Skin of body (tissue), 2 donors: Measurements from ENCODE around the gene TFCP2L1. TPM values are rescaled to one million over a fixed set of nuclear protein-coding genes. Genes with fewer than 3 reads are reported as not detected.
"Not testable (repeated sequence)": the region's sequence is repeated elsewhere in the genome, so short reads cannot be mapped to it uniquely, and the experiment has no call there.

Experiments
- DNase-seq: peaks from one replicate; lab custom pipeline; 2025; lab: John Stamatoyannopoulos, UW
- total RNA-seq: library from RNA; depleted of rRNA; stranded (reverse); fragments of >200 nt; gene quantifications from one replicate; pipeline ENCODE4 v1.2.3, GENCODE V29; 2014

The TFCP2L1 gene
- total RNA-seq, 1 donor from 2014 or later: 4.9 TPM

DNA sequence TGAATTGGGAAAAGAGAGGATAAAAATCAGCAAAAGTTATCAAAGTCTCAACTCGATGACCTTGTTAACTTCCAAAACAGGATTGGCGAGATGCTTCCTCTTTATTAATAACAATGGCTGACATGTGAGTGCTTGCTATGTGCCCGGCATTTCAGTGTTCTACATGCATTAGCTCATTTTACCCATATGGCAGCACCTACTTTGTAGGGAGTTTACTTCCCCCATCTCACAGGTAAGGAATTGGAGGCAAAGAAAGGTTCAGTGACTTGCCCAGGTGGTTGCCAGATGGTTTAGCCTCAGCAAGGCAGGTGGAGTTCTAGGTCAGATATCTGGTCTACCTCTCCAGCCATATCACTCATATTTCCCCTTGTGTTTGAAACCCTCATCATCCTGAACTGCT is 12.4 kb downstream of the TFCP2L1 start:
- DNase-seq: no peak

DNA sequence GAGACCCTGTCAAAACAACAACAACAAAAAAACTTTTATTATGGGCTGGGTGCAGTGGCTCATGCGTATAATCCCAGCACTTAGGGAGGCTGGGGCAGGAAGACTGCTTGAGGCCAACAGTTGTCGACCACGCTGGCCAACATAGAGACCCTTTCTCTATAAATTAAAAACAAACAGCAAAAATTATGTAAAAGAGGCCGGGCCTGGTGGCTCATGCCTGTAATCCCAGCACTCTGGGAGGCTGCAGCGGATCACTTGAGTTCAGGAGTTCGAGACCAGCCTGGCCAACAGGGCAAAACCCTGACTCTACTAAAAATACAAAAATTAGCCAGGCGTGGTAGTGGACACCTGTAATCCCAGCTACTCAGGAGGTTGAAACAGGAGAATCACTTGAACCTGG is 15.6 kb downstream of the TFCP2L1 start:
- not testable (repeated sequence) for DNase-seq

DNA sequence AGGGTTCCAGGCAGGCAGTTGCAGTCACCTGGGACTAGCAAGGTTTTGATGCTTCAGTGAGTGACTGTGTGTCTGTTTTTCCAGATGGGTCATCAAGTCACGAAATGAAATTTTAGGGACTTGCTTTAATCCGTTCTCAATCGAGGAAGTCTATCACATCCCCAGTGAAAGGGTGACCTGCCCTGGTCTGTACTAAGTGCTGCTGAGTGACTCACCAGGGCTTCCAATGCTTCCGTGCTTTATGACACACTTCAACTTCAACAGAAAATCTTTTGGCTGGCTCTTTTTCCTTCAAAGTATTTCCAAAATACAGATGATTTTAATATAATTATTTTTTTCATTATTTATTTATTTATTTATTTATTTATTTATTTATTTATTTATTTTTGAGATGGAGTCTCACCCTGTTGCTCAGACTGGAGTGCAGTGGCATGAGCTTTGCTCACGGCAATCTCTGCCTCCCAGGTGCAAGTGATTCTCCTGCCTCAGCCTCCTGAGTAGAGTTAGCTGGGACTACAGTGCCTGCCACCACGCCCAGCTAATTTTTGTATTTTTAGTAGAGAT is 18.4 kb downstream of the TFCP2L1 start:
- DNase-seq: no peak

DNA sequence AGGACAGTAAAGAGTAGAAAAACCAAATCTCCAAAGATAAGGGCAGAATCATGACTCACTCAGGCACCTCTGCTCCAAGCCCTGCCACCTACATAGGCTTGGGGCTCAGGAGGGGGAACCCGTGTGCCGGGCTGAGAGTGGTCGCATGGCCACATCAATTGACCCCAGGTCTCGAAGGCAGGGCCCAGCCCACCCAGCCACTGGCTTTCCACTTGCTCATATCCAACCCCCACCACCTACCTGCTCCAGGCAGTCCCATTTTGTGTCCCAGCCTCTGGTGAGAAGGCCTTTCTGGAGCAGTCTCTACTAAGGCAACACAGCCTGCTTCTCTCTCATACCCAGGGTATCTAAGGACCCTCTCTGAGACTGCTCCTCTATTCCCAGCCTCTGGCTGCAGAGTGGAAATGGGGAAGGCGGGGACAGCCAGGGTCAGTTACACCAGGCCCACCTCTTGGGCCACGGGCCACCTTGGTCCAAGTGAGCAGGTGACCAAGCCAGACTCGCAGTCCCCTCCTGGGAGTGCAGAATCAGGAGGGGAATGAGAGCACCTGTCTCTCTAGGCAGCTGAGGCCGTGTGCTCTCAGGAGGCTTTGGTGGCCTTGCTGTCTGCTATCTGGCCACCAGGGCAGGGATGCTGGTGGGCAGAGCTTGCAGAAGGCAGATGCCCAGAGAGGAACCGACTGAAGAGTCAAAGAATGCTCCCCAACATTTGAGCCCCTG is 20.8 kb downstream of the TFCP2L1 start:
- DNase-seq: no peak

DNA sequence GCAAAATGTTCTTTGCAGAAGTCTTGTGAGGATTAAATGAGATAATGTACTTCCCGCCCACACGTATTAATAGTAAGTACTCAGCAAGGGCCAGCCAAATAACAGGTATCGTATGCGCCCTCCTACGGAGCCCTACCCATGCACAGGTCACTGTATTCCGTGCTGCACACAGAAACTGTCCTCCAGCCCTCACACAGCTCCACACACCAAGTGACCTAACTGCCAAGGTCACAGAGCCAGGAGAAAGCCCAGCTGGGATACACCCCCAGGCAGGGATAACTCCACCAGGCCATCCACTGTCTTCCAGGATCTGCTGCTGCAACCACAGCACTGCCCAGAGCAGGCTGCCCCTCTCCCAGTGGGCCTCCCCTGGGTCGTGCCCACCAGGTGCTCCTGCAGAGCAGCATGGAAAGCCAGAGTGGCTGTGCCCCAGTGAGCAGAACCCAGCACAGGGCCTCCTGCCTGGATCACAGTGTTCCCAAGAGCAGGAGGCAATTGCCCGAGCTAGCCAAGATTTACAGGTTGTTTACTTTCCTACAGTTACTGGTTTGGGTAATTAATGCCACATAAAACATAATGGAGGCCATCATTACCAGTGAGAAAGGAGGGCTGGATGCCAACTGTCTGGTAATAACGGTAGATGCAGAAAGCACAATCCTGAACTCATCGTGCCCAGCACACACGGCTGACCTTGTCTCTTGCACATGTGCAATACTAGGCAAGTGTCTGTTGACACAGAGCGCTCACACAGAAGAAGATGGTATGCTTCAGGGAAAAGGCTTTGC is 24.4 kb downstream of the TFCP2L1 start:
- DNase-seq: no peak

DNA sequence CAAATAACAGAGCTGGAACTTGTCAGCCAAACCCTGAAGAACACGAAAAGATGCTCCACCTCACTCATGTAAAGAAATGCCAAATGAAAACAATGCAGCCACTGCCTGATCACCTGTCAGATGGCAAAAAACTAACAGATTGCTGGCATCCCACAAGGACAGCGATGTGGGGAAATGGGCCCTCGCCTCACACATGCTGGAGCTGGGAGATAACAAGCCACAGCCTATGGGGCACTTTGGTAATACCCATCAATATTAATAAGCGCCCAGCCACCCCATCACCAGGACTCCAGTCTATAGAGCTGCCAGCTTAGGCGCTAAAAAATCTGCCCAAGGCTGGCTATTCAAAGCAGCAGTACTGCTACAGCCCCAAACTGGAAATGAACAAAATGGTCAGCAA is 27.0 kb downstream of the TFCP2L1 start:
- no peak for DNase-seq

DNA sequence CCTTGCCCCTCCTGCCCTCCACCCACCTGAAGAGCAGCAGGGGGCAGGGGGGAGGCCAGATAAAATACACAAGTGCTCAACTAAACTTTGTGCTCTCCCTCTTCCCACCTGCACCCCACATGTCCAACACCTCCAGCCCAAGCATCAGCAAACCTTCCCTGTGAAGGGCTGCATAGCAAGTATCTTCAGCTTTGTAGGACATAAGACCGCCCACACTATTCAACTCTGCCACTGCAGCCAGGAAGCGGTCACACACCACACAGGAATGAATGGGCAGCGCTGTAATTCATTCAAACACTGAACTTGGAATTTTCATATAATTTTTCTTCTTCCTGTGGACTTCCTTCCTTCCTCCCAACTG is 27.5 kb downstream of the TFCP2L1 start:
- DNase-seq: no peak

DNA sequence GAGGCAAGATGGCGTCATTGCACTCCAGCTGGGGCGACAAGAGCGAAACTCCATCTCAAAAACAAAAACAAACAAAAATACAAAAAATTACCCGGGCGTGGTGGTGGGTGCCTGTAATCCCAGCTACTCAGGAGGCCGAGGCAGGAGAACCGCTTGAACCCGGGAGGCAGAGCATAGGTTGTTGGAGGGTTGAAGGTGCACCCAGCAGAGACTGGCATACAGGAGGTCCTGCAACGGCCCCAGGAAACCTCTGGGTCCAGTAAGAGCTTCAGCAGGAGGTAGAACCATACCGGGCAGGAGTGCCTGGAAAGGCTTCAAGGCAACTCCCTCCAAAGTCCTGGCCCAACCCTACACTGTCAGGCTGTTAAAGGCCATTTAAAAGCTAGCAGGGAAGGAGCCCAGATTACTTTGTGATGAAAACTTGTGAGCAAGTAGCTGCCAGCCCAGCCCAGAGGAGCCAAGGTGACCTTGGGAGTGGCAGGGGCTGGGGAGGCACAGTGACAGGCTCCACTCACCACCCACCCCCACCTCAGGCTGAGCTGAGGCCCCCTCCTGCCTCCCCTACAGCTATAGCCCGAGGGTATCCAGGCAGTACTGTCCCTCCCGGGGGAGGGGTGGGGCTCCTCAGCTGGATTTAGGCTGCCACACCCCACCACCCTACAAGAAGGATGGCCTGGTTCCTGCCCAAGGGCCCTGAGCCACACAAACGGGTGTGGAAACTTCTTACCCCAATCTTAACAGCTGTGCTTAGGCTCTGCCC is 28.1 kb downstream of the TFCP2L1 start:
- DNase-seq: no peak

DNA sequence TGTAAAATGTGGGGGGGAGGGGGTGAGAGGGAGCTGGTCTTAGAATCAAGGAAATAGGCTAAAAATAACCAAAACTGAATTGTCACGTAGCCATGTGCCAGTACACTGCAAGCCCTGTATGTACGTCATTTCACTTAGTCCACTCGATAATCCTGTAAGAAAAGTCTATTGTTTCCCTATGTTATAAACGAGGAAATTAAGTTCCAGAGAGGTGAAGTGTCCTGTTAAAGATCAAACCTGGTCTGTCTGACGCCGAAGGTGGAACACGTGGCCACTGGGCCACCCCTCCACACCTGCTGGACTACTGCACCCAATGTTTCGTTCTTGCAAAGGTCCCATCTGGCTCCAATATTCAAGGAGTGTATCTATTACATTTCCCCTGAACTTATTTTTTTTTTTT is 29.6 kb downstream of the TFCP2L1 start:
- no peak for DNase-seq

DNA sequence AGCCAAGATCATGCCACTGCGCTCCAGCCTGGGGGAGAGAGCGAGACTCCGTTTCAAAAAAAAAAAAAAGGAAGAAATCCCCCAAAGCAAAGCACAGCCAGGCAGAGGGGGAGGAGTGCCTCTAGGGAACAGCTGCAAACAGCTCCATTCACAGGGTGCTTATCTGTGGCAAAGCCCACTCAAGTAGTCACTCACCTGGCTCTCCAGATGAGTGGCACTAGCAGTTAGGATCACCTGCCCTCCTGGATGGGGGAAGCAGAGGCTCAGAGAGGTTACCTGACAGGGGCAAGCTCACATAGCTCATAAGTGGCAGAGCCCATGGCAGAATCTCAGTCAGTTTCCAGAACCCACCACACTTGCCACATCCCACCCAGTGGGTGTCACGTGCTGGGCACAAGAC is 30.3 kb downstream of the TFCP2L1 start:
- no peak for DNase-seq

DNA sequence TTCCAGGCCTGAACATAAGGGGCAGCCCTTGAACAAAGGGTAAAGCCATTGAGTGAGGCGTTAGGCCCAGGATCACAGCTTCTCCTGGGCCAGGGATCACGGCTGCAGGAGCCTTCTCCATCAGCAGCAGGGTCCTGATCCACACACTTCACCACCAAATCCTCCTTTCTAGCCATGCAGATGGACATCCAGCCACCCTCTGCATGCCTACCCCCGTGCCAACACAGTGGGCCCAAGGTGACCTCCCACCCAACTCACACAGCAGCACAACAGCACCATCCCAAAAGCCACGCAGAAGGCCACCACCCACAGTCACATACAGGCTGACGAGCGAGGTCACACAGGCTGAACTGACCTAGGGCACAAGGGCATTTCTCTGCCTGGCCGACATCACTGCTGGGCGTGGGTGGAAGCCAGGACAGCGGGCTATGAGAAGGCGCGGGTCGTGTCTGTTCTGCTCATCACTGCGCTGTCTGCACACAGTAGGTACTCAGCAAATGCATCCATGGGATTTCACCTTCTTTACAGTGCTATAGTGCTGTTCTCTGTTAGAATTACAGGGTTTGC is 31.2 kb downstream of the TFCP2L1 start:
- no peak for DNase-seq

DNA sequence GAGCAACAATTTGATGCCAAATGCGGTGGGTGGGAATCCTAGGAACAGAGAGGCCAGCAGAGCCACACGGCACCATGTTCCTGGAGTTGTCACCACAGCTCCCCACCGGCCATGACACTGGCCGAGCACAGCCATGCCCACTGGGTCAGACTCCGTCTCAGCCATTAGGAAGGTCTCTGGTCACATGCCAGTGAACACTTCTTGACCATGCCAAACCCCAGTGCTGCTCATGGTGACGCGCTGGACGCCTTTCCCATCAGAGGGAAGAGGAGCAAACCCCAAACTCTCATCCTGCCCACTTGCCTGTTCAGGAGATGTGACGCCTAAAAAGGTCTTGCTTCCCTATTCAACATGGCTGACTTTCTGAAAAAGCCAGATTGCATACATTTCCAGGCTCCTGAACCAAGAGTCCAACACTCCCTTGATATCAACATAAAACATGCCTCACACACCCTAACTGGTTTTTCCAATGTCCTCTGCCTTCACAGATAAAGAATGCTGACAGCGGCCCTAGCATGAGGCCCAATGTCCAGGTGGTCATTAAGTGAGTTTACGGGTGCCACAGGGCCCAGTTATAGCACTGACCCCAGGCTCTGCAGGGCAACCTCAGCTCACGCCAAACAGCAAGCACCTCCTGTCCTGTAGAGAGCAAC is 31.9 kb downstream of the TFCP2L1 start:
- no peak for DNase-seq

DNA sequence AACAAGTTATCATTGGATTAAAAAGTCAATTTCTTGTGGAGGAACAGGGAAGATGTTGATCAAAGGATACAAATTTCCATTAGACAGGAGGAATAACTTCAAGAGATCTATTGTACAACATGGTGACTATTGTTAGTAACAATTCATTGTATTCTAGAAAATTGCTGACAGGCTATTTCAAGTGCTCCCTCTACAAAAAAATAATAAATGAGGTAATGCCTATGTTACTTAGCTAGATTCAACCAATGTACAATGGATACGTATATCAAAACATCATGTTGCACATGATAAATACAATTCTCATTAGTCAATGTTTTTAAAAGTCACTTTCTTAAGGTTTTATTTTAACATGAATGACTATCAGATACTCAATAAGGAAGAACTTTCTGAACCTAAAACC is 33.5 kb downstream of the TFCP2L1 start:
- DNase-seq: no peak

DNA sequence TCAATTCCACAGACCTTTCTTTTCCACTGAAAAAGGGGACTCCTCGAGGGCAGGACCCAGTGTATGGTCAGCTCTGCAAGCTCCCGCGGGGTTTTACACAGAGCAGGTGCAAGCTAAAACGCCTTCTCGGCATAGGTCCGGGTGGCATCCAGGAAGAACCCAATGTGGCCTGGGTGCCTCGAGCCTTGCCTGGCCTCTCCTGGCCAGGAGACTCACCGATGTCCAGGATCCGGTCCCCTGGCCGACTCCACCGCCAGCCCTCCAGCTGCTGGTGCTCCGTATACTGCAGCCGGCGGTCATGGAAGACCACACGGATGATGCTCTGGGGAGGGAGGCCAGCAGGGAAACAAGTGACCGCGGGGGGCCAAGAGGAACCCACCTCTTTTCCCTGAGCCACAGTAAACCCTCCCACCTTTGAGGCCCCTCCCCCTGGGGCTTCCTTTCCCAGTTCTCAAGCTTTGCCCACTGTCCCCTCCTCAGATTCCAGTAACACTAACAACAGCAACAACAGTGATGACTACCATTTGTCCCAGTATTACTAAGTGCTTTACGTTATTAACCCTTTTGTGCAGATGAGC is 36.1 kb downstream of the TFCP2L1 start:
- DNase-seq: no peak

DNA sequence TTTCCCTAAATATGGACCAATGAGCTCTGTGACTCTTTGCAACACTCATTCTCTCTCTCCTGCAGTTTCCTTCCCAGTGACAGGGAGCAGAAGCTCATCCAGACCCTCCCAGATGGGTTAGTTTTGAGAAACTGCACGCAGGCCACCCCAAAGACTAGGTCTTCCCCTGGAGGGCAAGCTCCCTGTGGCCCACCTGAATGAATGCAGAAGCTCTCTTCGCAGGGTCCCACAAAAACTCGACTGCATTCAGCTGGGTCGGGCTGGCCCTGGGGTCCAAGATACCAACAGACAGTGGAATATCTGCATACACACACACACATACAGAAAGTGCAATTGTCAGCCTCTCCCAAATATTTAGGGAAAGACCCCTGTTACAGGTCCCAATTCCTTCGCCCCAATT is 37.0 kb downstream of the TFCP2L1 start:
- DNase-seq: no peak

DNA sequence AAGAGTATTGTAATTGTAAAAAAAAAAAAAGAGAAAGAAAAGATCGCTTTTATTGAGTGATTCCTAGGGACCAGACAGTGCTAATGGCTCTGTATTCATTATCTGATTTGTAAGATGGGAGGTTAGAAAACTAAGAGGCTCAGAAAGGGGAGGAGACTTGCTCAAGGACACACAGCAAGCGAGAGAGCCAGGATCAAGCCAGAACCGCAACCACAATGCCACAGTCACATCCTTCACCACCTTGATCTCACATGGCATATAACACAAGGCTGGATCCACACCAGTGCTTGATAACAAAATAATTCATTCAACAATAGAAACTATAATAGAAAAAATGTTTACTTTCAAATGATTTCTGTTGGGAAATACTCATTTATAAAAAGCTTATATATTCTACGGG is 37.5 kb downstream of the TFCP2L1 start:
- no peak for DNase-seq

DNA sequence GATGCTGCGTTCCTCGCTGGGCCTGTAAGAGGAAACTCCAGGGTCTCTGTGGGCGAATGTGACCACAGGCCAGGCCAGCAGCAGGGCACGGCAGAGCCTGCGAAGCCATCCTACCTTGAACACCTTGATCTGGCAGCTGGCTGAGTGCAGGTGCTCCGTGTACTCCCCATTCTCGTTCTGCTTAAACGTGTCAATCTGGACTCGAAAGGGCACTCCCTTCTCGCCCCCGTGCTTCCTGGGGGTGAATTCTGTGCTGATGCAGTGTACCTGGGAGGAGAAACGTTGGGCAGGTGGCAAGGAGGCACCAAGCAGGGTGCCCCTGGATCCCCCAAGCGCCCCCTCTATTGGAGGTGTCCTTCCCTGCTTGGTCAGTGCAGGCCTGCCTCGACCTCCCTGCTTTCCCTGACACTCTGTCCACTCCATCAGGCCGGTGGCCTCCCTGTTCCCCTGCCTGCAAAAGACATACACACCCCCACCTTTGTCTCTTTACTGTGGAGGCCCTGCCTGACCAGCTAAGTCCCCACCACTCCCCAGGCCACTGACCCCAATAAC is 38.2 kb downstream of the TFCP2L1 start:
- DNase-seq: no peak

DNA sequence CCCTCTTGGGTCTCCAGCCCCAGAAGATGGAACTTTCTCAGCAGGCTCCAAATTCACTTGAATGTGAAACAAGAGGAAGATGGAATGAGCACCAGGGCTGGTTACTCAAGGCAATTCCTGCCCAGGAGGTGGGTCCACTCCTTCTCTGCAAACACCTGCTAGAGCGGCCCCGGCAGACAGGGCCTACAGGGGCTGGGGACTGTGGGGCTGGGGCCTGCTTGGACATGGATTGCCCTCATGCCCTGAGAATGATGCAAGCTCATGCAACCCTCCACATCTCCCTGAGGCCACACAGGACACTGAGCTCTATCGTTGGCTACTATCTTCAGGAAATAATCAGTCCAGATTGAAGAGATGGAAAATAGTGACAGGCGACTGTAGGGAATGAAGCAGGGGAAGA is 39.1 kb downstream of the TFCP2L1 start:
- DNase-seq: no peak

DNA sequence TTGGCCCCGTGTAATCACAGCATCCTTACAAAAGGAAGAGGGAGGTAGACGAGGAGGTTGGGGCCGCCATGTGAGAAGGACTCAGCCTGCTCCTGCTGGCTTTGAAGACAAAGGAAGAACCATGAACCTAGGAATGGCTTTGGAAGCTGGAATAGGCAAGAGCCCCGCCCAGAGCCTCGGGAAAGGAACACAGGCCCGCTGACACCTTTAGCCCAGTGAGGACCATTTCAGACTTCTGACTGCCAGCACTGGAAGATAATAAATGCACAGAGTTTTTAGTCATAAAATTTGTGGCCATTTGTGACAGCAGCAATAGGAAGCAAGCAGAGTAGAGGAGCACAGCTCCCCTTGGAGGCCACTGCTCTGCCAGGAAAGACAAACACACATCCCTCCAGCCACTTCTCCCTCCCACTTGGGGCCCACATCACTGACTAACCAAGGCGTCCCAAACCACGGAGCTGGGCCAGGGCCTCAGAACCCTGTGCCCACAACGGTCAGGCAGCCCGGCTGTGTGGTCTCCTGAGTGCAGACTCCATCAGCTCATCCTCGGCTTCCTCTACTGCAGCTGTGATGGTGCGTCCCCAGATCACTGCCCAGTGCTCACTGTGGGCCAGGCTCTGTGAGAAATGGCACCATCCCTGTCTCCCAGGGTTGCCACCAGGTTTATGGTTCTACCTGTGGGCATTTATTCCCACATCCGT is 39.7 kb downstream of the TFCP2L1 start:
- DNase-seq: no peak

DNA sequence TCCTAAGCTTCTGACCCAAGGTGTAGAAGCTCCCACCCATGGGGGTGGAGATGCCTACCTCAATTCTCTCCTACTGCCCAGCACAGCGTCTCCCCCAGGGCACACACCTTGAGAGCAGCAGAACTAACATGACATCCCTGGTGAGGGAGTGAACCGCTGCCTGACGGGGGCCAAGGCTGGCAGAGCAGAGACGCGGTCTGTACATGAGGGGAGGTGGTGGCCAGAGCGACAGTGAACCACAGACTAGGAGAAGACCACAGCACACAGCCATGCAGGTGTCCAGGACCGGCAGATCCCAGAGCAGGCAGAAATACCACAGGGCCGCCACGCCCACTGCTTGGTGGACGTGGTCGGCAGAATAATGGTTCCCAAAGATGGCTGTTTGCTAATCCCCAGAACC is 40.4 kb downstream of the TFCP2L1 start:
- DNase-seq: no peak
